ENCODE results near the gene MBTPS1. TPM values are rescaled to one million over a fixed set of nuclear protein-coding genes. Genes with fewer than 3 reads are reported as not detected.

MBTPS1 gene
- total and polyA plus RNA-seq, 2 donors (not counting 1 experiment from before 2014, with no cell fraction given) = 80.3 to 109 TPM

DNA sequence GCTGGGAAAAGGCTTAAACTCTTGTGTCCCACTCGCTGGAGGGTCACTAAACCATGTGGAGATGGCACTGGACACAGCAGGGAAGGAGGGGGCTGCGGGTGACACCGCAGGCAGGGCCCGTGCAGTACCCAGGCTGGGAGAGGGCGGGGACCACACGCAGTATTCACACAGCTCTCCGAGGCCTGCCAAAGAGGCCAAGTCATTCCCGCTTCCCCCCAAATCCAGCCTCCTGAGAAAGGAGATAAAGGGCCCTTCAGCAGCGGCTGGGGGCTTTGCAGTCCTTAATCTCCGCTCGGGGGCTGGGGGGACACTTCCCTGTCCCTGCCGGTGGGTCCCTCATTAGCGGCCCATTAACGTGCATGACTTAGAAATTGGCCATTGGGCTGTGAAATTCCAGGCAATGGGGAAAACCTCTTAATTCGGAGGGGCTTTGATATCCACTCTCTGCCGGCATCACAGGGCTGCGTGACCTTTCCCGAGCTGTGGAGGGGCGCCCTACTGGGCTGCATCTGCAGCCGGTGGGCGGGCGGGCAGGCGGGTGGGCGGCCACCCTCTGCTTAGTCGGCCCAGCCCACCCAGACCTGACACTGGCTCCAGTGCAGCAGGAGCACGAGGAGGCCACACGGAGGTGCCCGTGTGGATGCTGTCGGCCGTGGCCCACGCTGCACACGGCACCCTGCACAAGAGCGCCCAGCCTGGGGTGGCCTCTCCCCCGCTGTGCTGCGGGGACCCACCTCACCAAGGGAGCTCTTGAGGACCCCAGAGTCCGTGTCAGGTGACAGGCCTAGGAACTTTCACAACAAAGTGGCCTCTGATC, 71.5 kb downstream of the MBTPS1 start:
- TF ChIP-seq EZH2 (IDR thresholded peaks at IDR 0.05; ENCODE audit: low read length, missing control alignments) = no peak
- TF ChIP-seq, protein P1, sequence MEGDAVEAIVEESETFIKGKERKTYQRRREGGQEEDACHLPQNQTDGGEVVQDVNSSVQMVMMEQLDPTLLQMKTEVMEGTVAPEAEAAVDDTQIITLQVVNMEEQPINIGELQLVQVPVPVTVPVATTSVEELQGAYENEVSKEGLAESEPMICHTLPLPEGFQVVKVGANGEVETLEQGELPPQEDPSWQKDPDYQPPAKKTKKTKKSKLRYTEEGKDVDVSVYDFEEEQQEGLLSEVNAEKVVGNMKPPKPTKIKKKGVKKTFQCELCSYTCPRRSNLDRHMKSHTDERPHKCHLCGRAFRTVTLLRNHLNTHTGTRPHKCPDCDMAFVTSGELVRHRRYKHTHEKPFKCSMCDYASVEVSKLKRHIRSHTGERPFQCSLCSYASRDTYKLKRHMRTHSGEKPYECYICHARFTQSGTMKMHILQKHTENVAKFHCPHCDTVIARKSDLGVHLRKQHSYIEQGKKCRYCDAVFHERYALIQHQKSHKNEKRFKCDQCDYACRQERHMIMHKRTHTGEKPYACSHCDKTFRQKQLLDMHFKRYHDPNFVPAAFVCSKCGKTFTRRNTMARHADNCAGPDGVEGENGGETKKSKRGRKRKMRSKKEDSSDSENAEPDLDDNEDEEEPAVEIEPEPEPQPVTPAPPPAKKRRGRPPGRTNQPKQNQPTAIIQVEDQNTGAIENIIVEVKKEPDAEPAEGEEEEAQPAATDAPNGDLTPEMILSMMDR (conservative IDR thresholded peaks at IDR 0.05 in 1 of 2, IDR thresholded peaks at IDR 0.05 in 1 of 2; ENCODE audit: low read depth in 1 of 2, low read length in 2 of 2) = no peak
- Histone ChIP-seq H3K4me3 (replicated peaks in 1 of 4; ENCODE audit: control extremely low read depth in 1 of 4, insufficient read depth in 1 of 4, low read depth in 3 of 4, low read length in 4 of 4) (no peak overlapping the region), H3K9ac (ENCODE audit: insufficient read depth, low read length) (no peak overlapping the region), H3K4me1 (ENCODE audit: control insufficient read depth, extremely low read depth, insufficient read depth, low read length) (no peaks in the 10 kb centered on the region), H3K9me3 (ENCODE audit: control insufficient read depth, insufficient read depth, low read depth, low read length) (no peaks in the 10 kb centered on the region), H3K4me2 (ENCODE audit: extremely low read depth, insufficient read depth, low read length) (no peak overlapping the region), H3K36me3 (ENCODE audit: control insufficient read depth, insufficient read depth, low read length) (no peaks in the 10 kb centered on the region), H3K27me3 (ENCODE audit: control insufficient read depth, insufficient read depth, low read length) (peaks cover 19% of the 10 kb centered on the region), H3K27ac (ENCODE audit: insufficient read depth, low read length) (no peak overlapping the region), H4K20me1 (ENCODE audit: control insufficient read depth, extremely low read depth, insufficient read depth, low read length) (no peaks in the 10 kb centered on the region), H2AFZ (ENCODE audit: low read length) (no peak overlapping the region), H3K79me2 (ENCODE audit: control insufficient read depth, insufficient read depth, low read length) (no peaks in the 10 kb centered on the region)
- DNase-seq (ENCODE audit: low read depth in 2 of 2) = no peak

DNA sequence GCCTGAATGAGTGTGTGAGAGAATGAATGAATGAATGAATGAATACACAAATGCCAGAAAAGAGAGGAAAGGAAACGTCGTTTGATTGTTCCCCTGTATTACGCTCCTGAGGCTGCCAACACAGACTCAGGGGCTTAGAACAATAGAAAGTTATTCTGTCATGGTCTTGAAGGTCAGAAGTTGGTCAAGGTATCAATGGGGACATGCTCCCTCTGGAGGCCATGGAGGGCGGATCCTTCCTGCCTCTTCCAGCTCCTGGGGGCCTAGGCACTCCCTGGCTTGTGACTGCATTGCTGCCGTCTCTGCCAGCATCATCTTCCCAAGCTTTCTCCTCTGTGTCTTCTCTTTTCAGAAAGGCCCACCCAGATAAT, 72.6 kb downstream of the MBTPS1 start:
- Histone ChIP-seq H3K4me3 (replicated peaks in 1 of 4; ENCODE audit: control extremely low read depth in 1 of 4, insufficient read depth in 1 of 4, low read depth in 3 of 4, low read length in 4 of 4) (no peak overlapping the region), H3K9ac (ENCODE audit: insufficient read depth, low read length) (no peak overlapping the region), H3K4me1 (ENCODE audit: control insufficient read depth, extremely low read depth, insufficient read depth, low read length) (no peaks in the 10 kb centered on the region), H3K4me2 (ENCODE audit: extremely low read depth, insufficient read depth, low read length) (no peak overlapping the region), H3K27ac (ENCODE audit: insufficient read depth, low read length) (no peak overlapping the region), H4K20me1 (ENCODE audit: control insufficient read depth, extremely low read depth, insufficient read depth, low read length) (no peaks in the 10 kb centered on the region), H3K27me3 (ENCODE audit: control insufficient read depth, insufficient read depth, low read length) (peaks cover 26% of the 10 kb centered on the region), H3K79me2 (ENCODE audit: control insufficient read depth, insufficient read depth, low read length) (no peaks in the 10 kb centered on the region), H3K9me3 (ENCODE audit: control insufficient read depth, insufficient read depth, low read depth, low read length) (no peaks in the 10 kb centered on the region), H2AFZ (ENCODE audit: low read length) (no peak overlapping the region), H3K36me3 (ENCODE audit: control insufficient read depth, insufficient read depth, low read length) (no peaks in the 10 kb centered on the region)
- TF ChIP-seq, protein P1 (conservative IDR thresholded peaks at IDR 0.05 in 1 of 2, IDR thresholded peaks at IDR 0.05 in 1 of 2; ENCODE audit: low read depth in 1 of 2, low read length in 2 of 2) = peak; percentile 5 to 47
- no peak for TF ChIP-seq EZH2 (IDR thresholded peaks at IDR 0.05; ENCODE audit: low read length, missing control alignments)
- peak; percentile 14 to 29 for DNase-seq (ENCODE audit: low read depth in 2 of 2)

DNA sequence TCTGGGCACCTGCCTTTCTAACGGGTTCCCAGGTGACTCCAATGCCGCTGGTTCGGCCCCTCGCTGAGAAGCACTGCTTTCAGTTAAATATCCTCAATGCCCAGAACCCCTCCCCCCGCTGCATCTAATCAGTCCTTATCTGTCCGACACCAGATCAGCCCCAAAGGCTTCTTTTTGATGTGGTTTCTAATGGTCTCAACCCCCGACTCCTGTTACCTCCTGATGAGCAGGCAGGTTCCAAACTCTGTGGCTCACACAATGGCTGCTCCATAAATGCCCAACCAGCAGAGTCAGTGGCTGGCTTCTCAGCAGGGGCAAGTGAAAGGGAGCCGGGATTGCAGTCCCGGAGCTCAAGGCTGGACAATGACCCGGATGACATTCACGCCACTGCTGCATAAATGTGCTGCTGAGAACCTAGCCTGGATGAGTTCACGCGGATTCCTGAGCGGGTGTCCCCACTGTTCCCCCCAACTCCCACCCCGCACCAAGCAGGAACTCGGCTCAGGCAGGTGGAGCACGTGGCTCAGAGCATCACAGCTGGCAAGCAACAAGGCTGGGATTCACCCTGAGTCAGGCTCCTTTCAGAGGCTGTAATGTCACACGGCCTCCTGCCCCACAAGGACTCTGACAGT, 73.1 kb downstream of the MBTPS1 start:
- Histone ChIP-seq H3K9me3 (ENCODE audit: control insufficient read depth, insufficient read depth, low read depth, low read length) (no peaks in the 10 kb centered on the region), H2AFZ (ENCODE audit: low read length) (no peak overlapping the region), H3K27ac (ENCODE audit: insufficient read depth, low read length) (no peak overlapping the region), H3K9ac (ENCODE audit: insufficient read depth, low read length) (no peak overlapping the region), H3K4me2 (ENCODE audit: extremely low read depth, insufficient read depth, low read length) (no peak overlapping the region), H3K27me3 (ENCODE audit: control insufficient read depth, insufficient read depth, low read length) (peaks cover 26% of the 10 kb centered on the region), H3K4me1 (ENCODE audit: control insufficient read depth, extremely low read depth, insufficient read depth, low read length) (no peaks in the 10 kb centered on the region), H3K36me3 (ENCODE audit: control insufficient read depth, insufficient read depth, low read length) (no peaks in the 10 kb centered on the region), H3K4me3 (replicated peaks in 1 of 4; ENCODE audit: control extremely low read depth in 1 of 4, insufficient read depth in 1 of 4, low read depth in 3 of 4, low read length in 4 of 4) (no peak overlapping the region), H3K79me2 (ENCODE audit: control insufficient read depth, insufficient read depth, low read length) (no peaks in the 10 kb centered on the region), H4K20me1 (ENCODE audit: control insufficient read depth, extremely low read depth, insufficient read depth, low read length) (no peaks in the 10 kb centered on the region)
- no peak for TF ChIP-seq EZH2 (IDR thresholded peaks at IDR 0.05; ENCODE audit: low read length, missing control alignments)
- TF ChIP-seq, protein P1 (conservative IDR thresholded peaks at IDR 0.05 in 1 of 2, IDR thresholded peaks at IDR 0.05 in 1 of 2; ENCODE audit: low read depth in 1 of 2, low read length in 2 of 2) = no peak
- no peak for DNase-seq (ENCODE audit: low read depth in 2 of 2)

All from fibroblast of lung (primary cell).